SK-N-MC (cell line): Measurements from ENCODE around the gene TRIM10.
"Not testable (repeated sequence)": the region's sequence is repeated elsewhere in the genome, so short reads cannot be mapped to it uniquely, and the experiment has no call there.

ENCODE experiments used
- DNase-seq: peaks from one replicate; pipeline ENCODE4 v3.0.0-alpha.2; 2011; ENCODE audit warnings: low read depth, low spot score
- H3K27ac ChIP-seq: fragments of 200-600 bp; sonication (generic); 2 replicates; pipeline ENCODE4 v1.5.1; 2016; ENCODE audit warnings: mixed run types
- H3K36me3 ChIP-seq: fragments of 200-600 bp; sonication (generic); 2 replicates; pipeline ENCODE4 v1.6.1; 2017; ENCODE audit warnings: antibody characterized with exemption, low read length, mixed read lengths; ENCODE audit not compliant: insufficient read depth
- H3K4me3 ChIP-seq: fragments of 200-600 bp; sonication (generic); 2 replicates; pipeline ENCODE4 v1.5.1; 2016
- H3K9ac ChIP-seq: fragments of 200-600 bp; sonication (generic); 2 replicates; pipeline ENCODE4 v1.8.0; 2017; ENCODE audit warnings: mixed run types, mixed read lengths; ENCODE audit not compliant: insufficient read length
- H3K9me3 ChIP-seq: fragments of 200-600 bp; sonication (generic); 2 replicates; pipeline ENCODE4 v1.6.1; 2017; ENCODE audit warnings: low read depth, mild to moderate bottlenecking, antibody characterized with exemption, low read length, moderate library complexity, mixed read lengths
- EZH2 ChIP-seq: fragments of 200-600 bp; sonication (generic); IDR thresholded peaks from one replicate; pipeline ENCODE4 v1.6.1; 2017; ENCODE audit warnings: antibody characterized with exemption
- FOXP2 ChIP-seq: optimal IDR thresholded peaks from 2 replicates; pipeline ENCODE3; 2011; ENCODE audit warnings: mild to moderate bottlenecking, moderate library complexity; ENCODE audit not compliant: insufficient read depth; ENCODE audit errors: extremely low read length, control extremely low read depth
- POLR2AphosphoS5 ChIP-seq: IDR thresholded peaks from 2 replicates; pipeline ENCODE4 v1.6.1; 2012; ENCODE audit warnings: mild to moderate bottlenecking, low read depth, low read length, borderline replicate concordance

Gene TRIM10

GRCh38 chr6:30131947-30132497 is 29.0 kb downstream of the TRIM10 start:
- no peak overlapping the region for H3K27ac ChIP-seq
- no peak overlapping the region for H3K4me3 ChIP-seq
- no peaks in the 10 kb centered on the region for H3K36me3 ChIP-seq
- DNase-seq = no peak
- peak overlapping the region; percentile 43 for H3K9ac ChIP-seq
- TF ChIP-seq FOXP2 (no peak), EZH2 (no peak)
- H3K9me3 ChIP-seq = no peaks in the 10 kb centered on the region

GRCh38 chr6:30130887-30131862 is 29.8 kb downstream of the TRIM10 start:
- Histone ChIP-seq H3K4me3 (peak overlapping the region; percentile 57), H3K9me3 (no peaks in the 10 kb centered on the region), H3K9ac (no peak overlapping the region), H3K27ac (no peak overlapping the region), H3K36me3 (no peaks in the 10 kb centered on the region)
- peak; percentile 47 for DNase-seq
- TF ChIP-seq POLR2AphosphoS5 = no peak

- Histone ChIP-seq H3K9me3 (no peaks in the 10 kb centered on the region), H3K4me3 (no peak overlapping the region), H3K36me3 (no peaks in the 10 kb centered on the region), H3K9ac (no peak overlapping the region), H3K27ac (no peak overlapping the region)
- no peak for DNase-seq
- TF ChIP-seq EZH2 (no peak), POLR2AphosphoS5 (no peak), FOXP2 (no peak)
Observed at GRCh38 chr6:30130179-30130679, 30.8 kb downstream of the TRIM10 start.

- Histone ChIP-seq H3K9me3 (no peaks in the 10 kb centered on the region), H3K4me3 (no peak overlapping the region), H3K9ac (no peak overlapping the region), H3K27ac (no peak overlapping the region), H3K36me3 (no peaks in the 10 kb centered on the region)
- no peak for TF ChIP-seq POLR2AphosphoS5
- TF ChIP-seq FOXP2 = no peak
- TF ChIP-seq EZH2 = no peak
- no peak for DNase-seq
Observed at GRCh38 chr6:30129265-30130178, 31.5 kb downstream of the TRIM10 start.

- TF ChIP-seq POLR2AphosphoS5 (no peak), FOXP2 (no peak), EZH2 (no peak)
- no peak overlapping the region for H3K9ac ChIP-seq
- H3K4me3 ChIP-seq = no peak overlapping the region
- no peak for DNase-seq
- no peak overlapping the region for H3K27ac ChIP-seq
- no peaks in the 10 kb centered on the region for H3K36me3 ChIP-seq
- no peaks in the 10 kb centered on the region for H3K9me3 ChIP-seq
Observed at GRCh38 chr6:30127238-30128093, 33.5 kb downstream of the TRIM10 start.

GRCh38 chr6:30122515-30122914 is 38.5 kb downstream of the TRIM10 start:
- no peak overlapping the region for H3K27ac ChIP-seq
- no peak for DNase-seq

GRCh38 chr6:30121446-30122366 is 39.3 kb downstream of the TRIM10 start:
- no peak for TF ChIP-seq FOXP2
- no peak for TF ChIP-seq POLR2AphosphoS5
- no peak for TF ChIP-seq EZH2
- Histone ChIP-seq H3K36me3 (no peaks in the 10 kb centered on the region), H3K9me3 (no peaks in the 10 kb centered on the region), H3K9ac (no peak overlapping the region), H3K4me3 (no peak overlapping the region), H3K27ac (no peak overlapping the region)
- DNase-seq = no peak

More at GRCh38 chr6:30122515-30122914, 38.5 kb downstream of the TRIM10 start:
- TF ChIP-seq EZH2 (no peak), FOXP2 (no peak), POLR2AphosphoS5 (no peak)
- no peak overlapping the region for H3K9ac ChIP-seq
- no peak overlapping the region for H3K4me3 ChIP-seq
- no peaks in the 10 kb centered on the region for H3K36me3 ChIP-seq
- no peaks in the 10 kb centered on the region for H3K9me3 ChIP-seq

GRCh38 chr6:30118691-30119090 is 42.3 kb downstream of the TRIM10 start:
- not testable (repeated sequence) for H3K4me3 ChIP-seq, H3K27ac ChIP-seq, H3K9me3 ChIP-seq

More at GRCh38 chr6:30118691-30119090, 42.3 kb downstream of the TRIM10 start:
- H3K9ac ChIP-seq, H3K36me3 ChIP-seq, DNase-seq: not testable (repeated sequence)
